ENCODE measurements around the gene KDM2A. TPM values are rescaled to one million over a fixed set of nuclear protein-coding genes. Genes with fewer than 3 reads are reported as not detected.

Gene KDM2A
- total RNA-seq, 1 donor from 2014 or later: 34.6 TPM

- DNase-seq (ENCODE audit: low read depth): no peak
Measured at GRCh38 chr11:67284811-67285540, 165.9 kb downstream of the KDM2A start.

GRCh38 chr11:67285541-67286498 lies 166.8 kb downstream of the KDM2A start:
- no peak for DNase-seq (ENCODE audit: low read depth)

GRCh38 chr11:67286621-67287333 lies 167.7 kb downstream of the KDM2A start:
- DNase-seq (ENCODE audit: low read depth): no peak

- DNase-seq (ENCODE audit: low read depth): no peak
Measured at GRCh38 chr11:67287355-67288197, 168.5 kb downstream of the KDM2A start.

GRCh38 chr11:67288198-67288451 lies 169.1 kb downstream of the KDM2A start:
- no peak for DNase-seq (ENCODE audit: low read depth)

GRCh38 chr11:67288452-67289225 lies 169.6 kb downstream of the KDM2A start:
- DNase-seq (ENCODE audit: low read depth): peak; percentile 86

GRCh38 chr11:67289226-67289650 lies 170.2 kb downstream of the KDM2A start, which contains the start of gene ANKRD13D:
Gene ANKRD13D, plus strand, starts transcription at chr11:67289303. Its CDS starts 158 bp downstream, at chr11:67289461.
- no peak for DNase-seq (ENCODE audit: low read depth)

GRCh38 chr11:67289651-67290479 lies 170.8 kb downstream of the KDM2A start:
- no peak for DNase-seq (ENCODE audit: low read depth)

- DNase-seq (ENCODE audit: low read depth): no peak
Measured at GRCh38 chr11:67290801-67291200, 171.7 kb downstream of the KDM2A start.

- no peak for DNase-seq (ENCODE audit: low read depth)
Measured at GRCh38 chr11:67291481-67292381, 172.7 kb downstream of the KDM2A start.

- DNase-seq (ENCODE audit: low read depth): no peak
Measured at GRCh38 chr11:67292671-67293070, 173.6 kb downstream of the KDM2A start.

- DNase-seq (ENCODE audit: low read depth): peak; percentile 64
Measured at GRCh38 chr11:67293090-67293489, 174.0 kb downstream of the KDM2A start.

GRCh38 chr11:67295846-67296245 lies 176.8 kb downstream of the KDM2A start:
- DNase-seq (ENCODE audit: low read depth): no peak

- DNase-seq (ENCODE audit: low read depth): no peak
Measured at GRCh38 chr11:67298786-67299185, 179.7 kb downstream of the KDM2A start.

GRCh38 chr11:67299471-67300191 lies 180.6 kb downstream of the KDM2A start:
- DNase-seq (ENCODE audit: low read depth): no peak

GRCh38 chr11:67300256-67300755 lies 181.2 kb downstream of the KDM2A start:
- no peak for DNase-seq (ENCODE audit: low read depth)

- peak; percentile 37 for DNase-seq (ENCODE audit: low read depth)
Measured at GRCh38 chr11:67300756-67301312, 181.8 kb downstream of the KDM2A start.
